ENCODE data around the gene TNFRSF11A.

DNA sequence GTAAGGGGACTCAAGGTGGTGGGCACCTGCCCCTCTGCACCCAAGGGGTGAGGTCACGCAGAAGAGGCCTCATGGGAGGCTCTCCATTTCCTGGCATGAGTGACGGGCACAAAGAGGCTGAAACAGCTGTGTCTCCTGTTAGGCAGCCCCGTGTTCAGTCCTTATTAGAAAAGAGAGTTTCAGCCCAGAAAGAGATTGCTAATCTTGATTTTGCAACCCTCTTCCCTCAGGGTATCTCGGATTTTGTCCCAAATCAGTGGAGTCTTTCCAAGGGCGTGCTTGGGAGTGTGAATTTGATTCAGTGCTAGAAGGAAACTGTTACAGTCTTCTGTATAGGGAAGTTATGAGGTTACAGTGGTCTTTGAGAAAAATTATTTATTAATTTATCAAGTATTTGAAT lies 10.4 kb downstream of the TNFRSF11A start:
- TF ChIP-seq, protein P1, sequence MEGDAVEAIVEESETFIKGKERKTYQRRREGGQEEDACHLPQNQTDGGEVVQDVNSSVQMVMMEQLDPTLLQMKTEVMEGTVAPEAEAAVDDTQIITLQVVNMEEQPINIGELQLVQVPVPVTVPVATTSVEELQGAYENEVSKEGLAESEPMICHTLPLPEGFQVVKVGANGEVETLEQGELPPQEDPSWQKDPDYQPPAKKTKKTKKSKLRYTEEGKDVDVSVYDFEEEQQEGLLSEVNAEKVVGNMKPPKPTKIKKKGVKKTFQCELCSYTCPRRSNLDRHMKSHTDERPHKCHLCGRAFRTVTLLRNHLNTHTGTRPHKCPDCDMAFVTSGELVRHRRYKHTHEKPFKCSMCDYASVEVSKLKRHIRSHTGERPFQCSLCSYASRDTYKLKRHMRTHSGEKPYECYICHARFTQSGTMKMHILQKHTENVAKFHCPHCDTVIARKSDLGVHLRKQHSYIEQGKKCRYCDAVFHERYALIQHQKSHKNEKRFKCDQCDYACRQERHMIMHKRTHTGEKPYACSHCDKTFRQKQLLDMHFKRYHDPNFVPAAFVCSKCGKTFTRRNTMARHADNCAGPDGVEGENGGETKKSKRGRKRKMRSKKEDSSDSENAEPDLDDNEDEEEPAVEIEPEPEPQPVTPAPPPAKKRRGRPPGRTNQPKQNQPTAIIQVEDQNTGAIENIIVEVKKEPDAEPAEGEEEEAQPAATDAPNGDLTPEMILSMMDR (IDR thresholded peaks at IDR 0.05; ENCODE audit: low read depth, low read length): no peak
- TF ChIP-seq EZH2phosphoT487 (IDR thresholded peaks at IDR 0.05; ENCODE audit: low read depth): no peak

All from OCI-LY3 (cell line).